AG09319 (cell line): ENCODE measurements around the gene CMTM8.

Experiments
- DNase-seq: peaks from one replicate; pipeline ENCODE4 v3.0.0-alpha.2; 2010; ENCODE audit warnings: low read depth; ENCODE audit errors: extremely low read depth
- CTCF ChIP-seq: IDR thresholded peaks from 2 replicates; pipeline ENCODE4 v1.5.1; 2011; ENCODE audit warnings: low read depth, mild to moderate bottlenecking, inconsistent platforms, low read length, moderate library complexity

The CMTM8 gene

DNA sequence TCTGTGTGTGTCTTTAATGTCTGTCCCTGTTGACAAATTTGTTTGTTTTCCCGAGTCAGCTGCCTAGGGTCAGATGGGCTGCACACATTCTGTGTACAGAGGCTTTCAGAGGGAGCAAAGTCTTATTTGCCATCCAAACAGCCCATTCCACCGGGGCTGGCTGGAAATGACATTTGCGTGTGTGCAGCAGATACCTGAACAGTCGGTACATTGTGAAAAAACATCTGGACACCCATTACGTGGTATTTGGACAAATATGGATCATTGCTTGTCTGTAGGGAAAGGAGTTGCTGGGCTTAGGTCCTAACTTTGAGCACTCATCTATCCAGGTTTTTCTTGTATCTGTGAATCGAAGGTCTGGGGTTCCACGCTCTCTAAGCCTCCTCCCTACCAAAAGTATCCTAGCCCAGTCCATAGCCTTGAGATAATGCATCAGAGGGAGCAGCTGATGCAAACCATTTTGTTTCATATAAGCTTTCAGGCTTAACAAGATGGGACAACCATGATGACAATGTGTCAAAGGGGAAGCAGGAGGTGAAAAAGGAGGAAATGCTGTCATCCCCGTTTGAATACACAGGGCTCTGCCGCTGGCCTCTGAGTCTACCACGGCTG lies 22.2 kb upstream of the CMTM8 start:
- no peak for TF ChIP-seq CTCF
- no peak for DNase-seq

DNA sequence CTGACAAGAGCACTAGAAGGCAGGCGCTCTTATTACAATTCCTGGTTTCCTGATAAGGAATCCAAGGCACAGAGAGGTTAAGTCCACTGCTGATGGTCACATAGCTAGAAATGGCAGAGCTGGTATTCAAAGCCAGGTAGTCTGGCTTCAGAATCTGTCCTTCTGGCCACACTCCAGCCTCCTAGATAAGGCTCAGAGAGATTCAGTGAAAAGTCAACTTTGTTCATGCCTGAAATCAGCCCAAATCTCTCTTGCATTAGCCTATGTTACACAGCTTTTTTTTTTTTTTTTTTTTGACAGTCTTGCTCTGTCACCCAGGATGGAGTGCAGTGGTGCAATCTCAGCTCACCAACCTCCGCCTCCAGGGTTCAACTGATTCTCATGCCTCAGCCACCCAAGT lies 21.1 kb upstream of the CMTM8 start:
- TF ChIP-seq CTCF: no peak
- DNase-seq: no peak

GRCh38 chr3:32219537-32219936 lies 18.9 kb upstream of the CMTM8 start:
- DNase-seq: no peak
- no peak for TF ChIP-seq CTCF

DNA sequence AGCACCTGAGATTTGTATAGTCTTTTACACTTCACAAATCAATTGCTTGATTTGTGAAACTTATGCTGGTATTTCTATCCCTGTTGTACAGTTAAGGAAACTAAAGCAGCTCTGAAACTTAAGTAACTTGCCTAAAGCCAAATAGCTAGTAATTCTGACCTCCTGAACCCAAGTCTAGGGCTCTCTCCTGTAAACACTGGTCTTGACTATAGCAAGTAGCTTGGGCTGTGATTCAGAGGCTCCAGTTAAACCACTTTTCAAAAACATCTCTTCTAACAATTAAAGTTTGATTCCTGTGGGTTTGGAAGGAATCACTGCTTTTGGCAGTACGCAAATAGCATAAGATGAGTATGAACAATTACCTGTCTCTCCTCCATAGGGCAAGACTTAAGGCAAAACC lies 18.5 kb upstream of the CMTM8 start:
- no peak for DNase-seq
- TF ChIP-seq CTCF: no peak

GRCh38 chr3:32222950-32223349 lies 15.5 kb upstream of the CMTM8 start:
- TF ChIP-seq CTCF: no peak
- DNase-seq: no peak

DNA sequence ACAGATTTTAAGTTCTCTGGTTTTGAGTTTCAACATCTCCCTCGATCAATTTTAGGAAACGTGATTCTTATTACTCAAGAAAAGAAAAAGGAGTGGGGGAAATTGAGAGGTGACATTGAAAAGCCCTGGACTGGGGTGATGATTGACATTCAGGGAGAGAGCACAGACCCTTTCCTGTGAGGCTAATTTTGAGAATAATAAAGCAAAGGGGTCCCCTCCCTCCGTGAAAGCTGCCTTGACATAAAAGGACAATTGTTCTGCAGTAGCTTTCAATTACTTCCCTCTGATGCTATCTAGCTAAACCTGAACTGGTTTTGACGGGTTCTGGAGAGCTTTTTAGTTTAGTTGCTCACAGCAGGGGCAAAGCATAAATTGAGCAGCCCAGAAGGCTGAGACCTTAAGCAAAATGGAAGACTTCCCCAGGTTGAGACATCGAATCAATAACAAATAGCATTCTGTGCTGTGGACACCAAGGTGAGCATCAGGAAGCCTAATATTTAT lies 14.4 kb upstream of the CMTM8 start:
- DNase-seq: no peak

More for the DNA sequence above, 14.4 kb upstream of the CMTM8 start:
- no peak for TF ChIP-seq CTCF
